ENCODE results near the gene ATP6V0E1.

Gene ATP6V0E1

DNA sequence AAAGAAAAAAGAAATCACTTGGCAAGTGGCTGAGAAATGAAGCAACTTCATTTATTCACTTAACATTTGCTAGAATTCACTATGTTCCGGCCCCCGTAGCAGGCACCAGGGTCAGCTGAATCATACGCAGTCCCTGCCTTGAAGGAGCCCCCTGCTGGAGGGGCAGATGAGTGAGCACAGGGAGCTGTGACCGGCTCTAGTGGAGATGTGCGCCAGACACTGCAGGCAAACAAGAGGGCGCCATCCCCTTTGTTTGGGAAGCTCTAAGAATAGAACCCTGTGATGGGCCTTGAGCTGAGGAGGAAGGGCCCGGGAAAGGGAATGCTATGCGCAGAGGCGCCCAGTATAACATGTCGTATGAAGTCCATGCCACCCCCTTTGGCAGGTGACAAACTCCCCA, 44.5 kb upstream of the ATP6V0E1 start:
- Histone ChIP-seq H4K20me1 (ENCODE audit: insufficient read depth, low read length, poor library complexity, severe bottlenecking) (no peaks in the 10 kb centered on the region), H3K4me3 (ENCODE audit: low read length, poor library complexity, severe bottlenecking) (no peak overlapping the region), H3K9ac (ENCODE audit: low read depth, low read length, poor library complexity, severe bottlenecking) (no peak overlapping the region), H3F3A (ENCODE audit: low read depth) (no peaks in the 10 kb centered on the region), H3K9me3 (ENCODE audit: insufficient read depth, low read depth, low read length) (no peaks in the 10 kb centered on the region), H3K27me3 (ENCODE audit: insufficient read depth, low read length, poor library complexity, severe bottlenecking) (no peaks in the 10 kb centered on the region), H3K4me1 (ENCODE audit: insufficient read depth, low read length, poor library complexity, severe bottlenecking) (no peaks in the 10 kb centered on the region), H2AFZ (ENCODE audit: low read length) (no peak overlapping the region), H3K36me3 (ENCODE audit: insufficient read depth, low read length) (peaks cover 48% of the 10 kb centered on the region; the same call in 1 of the 2 replicates), H3K4me2 (ENCODE audit: low read depth, low read length, poor library complexity, severe bottlenecking) (no peak overlapping the region), H3K79me2 (ENCODE audit: insufficient read depth, low read length) (no peaks in the 10 kb centered on the region), H3K9me2 (replicated peaks; ENCODE audit: low read depth, low read length) (no peaks in the 10 kb centered on the region)
- TF ChIP-seq EZH2phosphoT487 (IDR thresholded peaks at IDR 0.05; ENCODE audit: borderline replicate concordance): no peak
- TF ChIP-seq, protein P1, sequence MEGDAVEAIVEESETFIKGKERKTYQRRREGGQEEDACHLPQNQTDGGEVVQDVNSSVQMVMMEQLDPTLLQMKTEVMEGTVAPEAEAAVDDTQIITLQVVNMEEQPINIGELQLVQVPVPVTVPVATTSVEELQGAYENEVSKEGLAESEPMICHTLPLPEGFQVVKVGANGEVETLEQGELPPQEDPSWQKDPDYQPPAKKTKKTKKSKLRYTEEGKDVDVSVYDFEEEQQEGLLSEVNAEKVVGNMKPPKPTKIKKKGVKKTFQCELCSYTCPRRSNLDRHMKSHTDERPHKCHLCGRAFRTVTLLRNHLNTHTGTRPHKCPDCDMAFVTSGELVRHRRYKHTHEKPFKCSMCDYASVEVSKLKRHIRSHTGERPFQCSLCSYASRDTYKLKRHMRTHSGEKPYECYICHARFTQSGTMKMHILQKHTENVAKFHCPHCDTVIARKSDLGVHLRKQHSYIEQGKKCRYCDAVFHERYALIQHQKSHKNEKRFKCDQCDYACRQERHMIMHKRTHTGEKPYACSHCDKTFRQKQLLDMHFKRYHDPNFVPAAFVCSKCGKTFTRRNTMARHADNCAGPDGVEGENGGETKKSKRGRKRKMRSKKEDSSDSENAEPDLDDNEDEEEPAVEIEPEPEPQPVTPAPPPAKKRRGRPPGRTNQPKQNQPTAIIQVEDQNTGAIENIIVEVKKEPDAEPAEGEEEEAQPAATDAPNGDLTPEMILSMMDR (conservative IDR thresholded peaks at IDR 0.05; ENCODE audit: low read length): peak; percentile 35; the same call in 1 of the 2 replicates

DNA sequence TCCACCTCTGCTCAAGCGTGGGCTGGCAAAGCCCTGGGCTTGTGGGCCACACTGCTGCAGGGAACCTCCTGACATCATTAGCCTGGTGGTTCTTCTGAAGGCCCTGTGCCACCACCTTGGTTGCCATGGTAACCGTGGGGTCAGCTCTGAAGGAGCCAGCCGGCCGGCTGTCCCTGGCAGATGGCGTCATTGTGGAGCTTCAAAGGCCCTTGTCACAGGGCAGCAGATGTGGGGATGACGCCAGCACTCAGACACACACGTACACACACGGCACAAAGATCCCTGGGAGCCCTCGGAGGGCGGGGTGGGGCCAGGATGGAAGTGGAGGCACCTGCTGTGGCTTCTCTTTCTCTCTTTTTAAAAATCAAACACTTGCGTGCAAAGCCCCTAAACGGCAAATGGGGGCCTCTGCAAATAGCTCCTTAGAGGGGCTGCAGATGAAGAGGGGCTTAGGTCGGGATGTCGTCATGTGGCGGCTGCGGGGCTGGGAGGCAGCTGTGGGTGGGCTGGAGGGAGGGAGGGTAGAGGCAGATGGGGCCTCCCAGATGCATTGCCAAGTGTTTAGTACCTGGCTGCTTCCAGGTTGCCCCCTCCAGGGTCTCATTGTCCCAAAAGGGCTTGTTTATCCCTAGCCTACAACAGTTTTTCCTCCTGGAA, 43.8 kb upstream of the ATP6V0E1 start:
- no peaks in the 10 kb centered on the region for H3K4me1 ChIP-seq (ENCODE audit: insufficient read depth, low read length, poor library complexity, severe bottlenecking)
- peaks cover 41% of the 10 kb centered on the region; the same call in 1 of the 2 replicates for H3K36me3 ChIP-seq (ENCODE audit: insufficient read depth, low read length)
- H3K4me2 ChIP-seq (ENCODE audit: low read depth, low read length, poor library complexity, severe bottlenecking): no peak overlapping the region
- H3F3A ChIP-seq (ENCODE audit: low read depth): no peaks in the 10 kb centered on the region
- H3K9me2 ChIP-seq (replicated peaks; ENCODE audit: low read depth, low read length): no peaks in the 10 kb centered on the region
- no peak overlapping the region for H2AFZ ChIP-seq (ENCODE audit: low read length)
- no peaks in the 10 kb centered on the region for H4K20me1 ChIP-seq (ENCODE audit: insufficient read depth, low read length, poor library complexity, severe bottlenecking)
- no peak for TF ChIP-seq EZH2phosphoT487 (IDR thresholded peaks at IDR 0.05; ENCODE audit: borderline replicate concordance)
- TF ChIP-seq, protein P1 (conservative IDR thresholded peaks at IDR 0.05; ENCODE audit: low read length): no peak
- no peaks in the 10 kb centered on the region for H3K9me3 ChIP-seq (ENCODE audit: insufficient read depth, low read depth, low read length)
- no peaks in the 10 kb centered on the region for H3K79me2 ChIP-seq (ENCODE audit: insufficient read depth, low read length)
- H3K4me3 ChIP-seq (ENCODE audit: low read length, poor library complexity, severe bottlenecking): no peak overlapping the region
- no peaks in the 10 kb centered on the region for H3K27me3 ChIP-seq (ENCODE audit: insufficient read depth, low read length, poor library complexity, severe bottlenecking)
- no peak overlapping the region for H3K9ac ChIP-seq (ENCODE audit: low read depth, low read length, poor library complexity, severe bottlenecking)

DNA sequence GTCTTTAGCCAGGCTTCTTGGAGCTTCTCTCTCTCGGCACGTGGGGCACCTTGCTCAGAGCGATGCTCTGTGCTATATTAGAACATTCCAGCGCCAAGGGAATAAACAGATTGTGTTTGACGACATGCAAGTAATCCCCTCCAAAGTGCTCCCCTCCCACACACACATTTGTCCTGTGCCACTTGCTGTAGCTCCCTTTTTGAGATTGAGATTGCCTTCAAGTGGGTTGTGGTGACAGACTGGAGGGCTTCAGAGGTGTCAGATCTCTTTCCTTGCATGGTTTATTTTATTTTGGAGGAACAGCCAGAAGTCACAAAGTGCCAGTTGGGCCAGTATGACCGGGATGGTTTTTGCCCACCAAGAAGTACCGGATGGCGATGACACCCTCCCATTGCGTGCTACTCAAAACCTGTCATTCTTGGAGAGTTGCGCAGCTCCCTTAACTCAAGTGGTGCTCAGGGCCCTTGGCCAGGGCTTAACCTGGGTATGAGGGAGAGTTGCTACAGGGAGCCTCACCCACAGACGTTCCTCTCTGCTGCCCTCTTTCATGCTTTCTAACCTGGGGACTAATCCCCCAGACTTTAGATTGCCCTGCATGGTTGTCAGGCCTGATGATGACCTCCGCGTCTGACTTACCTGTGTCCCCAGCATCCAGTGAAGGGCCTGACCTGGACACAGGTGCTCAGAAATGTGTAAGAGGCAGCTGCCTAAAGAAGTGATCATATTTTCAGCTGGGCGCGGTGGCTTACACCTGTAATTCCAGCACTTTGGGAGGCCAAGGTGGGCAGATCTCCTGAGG, 43.1 kb upstream of the ATP6V0E1 start:
- peaks cover 34% of the 10 kb centered on the region; the same call in 1 of the 2 replicates for H3K36me3 ChIP-seq (ENCODE audit: insufficient read depth, low read length)
- no peaks in the 10 kb centered on the region for H3K27me3 ChIP-seq (ENCODE audit: insufficient read depth, low read length, poor library complexity, severe bottlenecking)
- H3K4me3 ChIP-seq (ENCODE audit: low read length, poor library complexity, severe bottlenecking): no peak overlapping the region
- H3K79me2 ChIP-seq (ENCODE audit: insufficient read depth, low read length): no peaks in the 10 kb centered on the region
- no peak overlapping the region for H3K4me2 ChIP-seq (ENCODE audit: low read depth, low read length, poor library complexity, severe bottlenecking)
- no peaks in the 10 kb centered on the region for H3F3A ChIP-seq (ENCODE audit: low read depth)
- no peaks in the 10 kb centered on the region for H3K9me2 ChIP-seq (replicated peaks; ENCODE audit: low read depth, low read length)
- H2AFZ ChIP-seq (ENCODE audit: low read length): no peak overlapping the region
- H3K9me3 ChIP-seq (ENCODE audit: insufficient read depth, low read depth, low read length): no peaks in the 10 kb centered on the region
- no peaks in the 10 kb centered on the region for H4K20me1 ChIP-seq (ENCODE audit: insufficient read depth, low read length, poor library complexity, severe bottlenecking)
- no peak overlapping the region for H3K9ac ChIP-seq (ENCODE audit: low read depth, low read length, poor library complexity, severe bottlenecking)
- H3K4me1 ChIP-seq (ENCODE audit: insufficient read depth, low read length, poor library complexity, severe bottlenecking): no peaks in the 10 kb centered on the region
- TF ChIP-seq, protein P1 (conservative IDR thresholded peaks at IDR 0.05; ENCODE audit: low read length): no peak
- no peak for TF ChIP-seq EZH2phosphoT487 (IDR thresholded peaks at IDR 0.05; ENCODE audit: borderline replicate concordance)

Data from Loucy (cell line).